Activated CD8-positive, alpha-beta T cell treated with anti-CD3 and anti-CD28 coated beads for 36 hours (primary cell): ENCODE measurements around the gene CADM4. TPM values are rescaled to one million over a fixed set of nuclear protein-coding genes. Genes with fewer than 3 reads are reported as not detected.

Source experiments
- ATAC-seq: fragments of 200-7000 bp; cut with Tn5 transposase; one replicate; pipeline ENCODE4 v1.10.0; 2021; ENCODE audit warnings: mild to moderate bottlenecking, moderate library complexity
- CTCF ChIA-PET: fragments of 350-600 bp; sonication (Branson Sonifier 250); formaldehyde crosslinking; loops from one replicate; lab custom pipeline; 2021; ENCODE audit warnings: antibody characterized with exemption; lab: Charles Lee
- POLR2A ChIA-PET: fragments of 350-600 bp; sonication (Branson Sonifier 250); formaldehyde crosslinking; loops from one replicate; lab custom pipeline; 2021; ENCODE audit warnings: antibody characterized with exemption; lab: Charles Lee
- DNase-seq: peaks from one replicate; pipeline ENCODE4 v3.0.0-alpha.2; 2020
- H3K27ac Mint-ChIP-seq: one replicate; pipeline ENCODE4 v1.8.0; 2021; ENCODE audit warnings: mild to moderate bottlenecking, mixed read lengths
- H3K27me3 Mint-ChIP-seq: one replicate; pipeline ENCODE4 v1.8.0; 2021; ENCODE audit warnings: mixed read lengths
- H3K36me3 Mint-ChIP-seq: one replicate; pipeline ENCODE4 v1.8.0; 2021; ENCODE audit warnings: low read depth, mixed read lengths
- H3K4me1 Mint-ChIP-seq: one replicate; pipeline ENCODE4 v1.8.0; 2021; ENCODE audit warnings: low read depth, mixed read lengths
- H3K4me3 Mint-ChIP-seq: one replicate; pipeline ENCODE4 v1.8.0; 2021; ENCODE audit warnings: mild to moderate bottlenecking, moderate library complexity, mixed read lengths
- H3K9me3 Mint-ChIP-seq: one replicate; pipeline ENCODE4 v1.8.0; 2021; ENCODE audit warnings: mixed read lengths
- intact Hi-C: fragments of 100-400 bp; cut with micrococcal nuclease; formaldehyde crosslinking; loops from one replicate; pipeline ENCODE4 v1.10.0; 2022
- total RNA-seq, 2 experiments: library from RNA; stranded (reverse); gene quantifications; one replicate each; pipeline ENCODE4 v1.2.3, GENCODE V29; 2021
- TF ChIP-seq, protein P1 (sequence below): fragments of 200-600 bp; IDR thresholded peaks from one replicate; pipeline ENCODE4 v1.8.0; 2022; ENCODE audit warnings: antibody characterized with exemption, mild to moderate bottlenecking

CADM4 gene
- total RNA-seq, 2 experiments from 2014 or later: 0.22 to 0.38 TPM

DNA sequence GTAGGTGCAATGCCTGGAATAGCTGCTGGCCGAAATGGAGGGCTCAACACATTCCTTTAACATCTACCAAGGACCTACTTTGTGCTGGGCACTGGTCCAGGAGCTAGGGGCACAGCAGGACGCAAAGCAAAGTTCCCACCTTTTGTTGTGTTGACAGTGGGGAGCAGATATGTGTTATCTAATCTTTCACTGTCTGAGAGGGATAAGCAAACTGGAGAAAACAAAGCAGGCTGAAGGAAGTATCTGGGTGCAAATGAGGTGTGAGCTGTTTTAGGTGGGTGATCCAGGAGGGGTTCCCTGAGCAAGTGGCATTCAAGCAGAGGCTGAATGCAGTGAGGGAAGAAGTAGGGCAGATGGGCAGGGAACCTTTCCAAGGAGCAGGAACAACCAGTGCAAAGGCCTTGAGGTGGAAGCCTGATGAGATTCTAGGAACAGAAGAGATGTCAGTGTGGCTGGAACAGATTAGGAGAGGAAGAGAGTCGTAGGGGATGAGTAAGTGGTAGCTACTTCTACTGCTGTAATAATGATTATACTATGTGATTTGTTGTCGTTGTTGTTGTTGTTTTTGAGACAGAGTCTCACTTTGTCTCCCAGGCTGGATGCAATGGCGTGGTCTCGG lies 32.5 kb upstream of the CADM4 start:
- Mint-ChIP-seq H3K27me3 (no peaks in the 10 kb centered on the region), H3K27ac (no peak overlapping the region), H3K4me3 (no peak overlapping the region), H3K4me1 (peaks cover 35% of the 10 kb centered on the region), H3K36me3 (peaks cover 9% of the 10 kb centered on the region), H3K9me3 (peaks cover 2% of the 10 kb centered on the region)
- ATAC-seq (no peak), DNase-seq (no peak)
- ChIA-PET CTCF (interaction anchor here (1.5 kb wide), 2 partner anchors 117 to 138 kb away, joined by 4 to 5 read pairs; no protein-coding TSS in a partner anchor), POLR2A (no interaction called here)
- TF ChIP-seq, protein P1, sequence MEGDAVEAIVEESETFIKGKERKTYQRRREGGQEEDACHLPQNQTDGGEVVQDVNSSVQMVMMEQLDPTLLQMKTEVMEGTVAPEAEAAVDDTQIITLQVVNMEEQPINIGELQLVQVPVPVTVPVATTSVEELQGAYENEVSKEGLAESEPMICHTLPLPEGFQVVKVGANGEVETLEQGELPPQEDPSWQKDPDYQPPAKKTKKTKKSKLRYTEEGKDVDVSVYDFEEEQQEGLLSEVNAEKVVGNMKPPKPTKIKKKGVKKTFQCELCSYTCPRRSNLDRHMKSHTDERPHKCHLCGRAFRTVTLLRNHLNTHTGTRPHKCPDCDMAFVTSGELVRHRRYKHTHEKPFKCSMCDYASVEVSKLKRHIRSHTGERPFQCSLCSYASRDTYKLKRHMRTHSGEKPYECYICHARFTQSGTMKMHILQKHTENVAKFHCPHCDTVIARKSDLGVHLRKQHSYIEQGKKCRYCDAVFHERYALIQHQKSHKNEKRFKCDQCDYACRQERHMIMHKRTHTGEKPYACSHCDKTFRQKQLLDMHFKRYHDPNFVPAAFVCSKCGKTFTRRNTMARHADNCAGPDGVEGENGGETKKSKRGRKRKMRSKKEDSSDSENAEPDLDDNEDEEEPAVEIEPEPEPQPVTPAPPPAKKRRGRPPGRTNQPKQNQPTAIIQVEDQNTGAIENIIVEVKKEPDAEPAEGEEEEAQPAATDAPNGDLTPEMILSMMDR: no peak
- intact Hi-C loops: loop anchor here (10.0 kb wide), 1 partner anchor 113 kb away; the partner anchor contains the start of gene KCNN4

GRCh38 chr19:43668406-43669109 lies 28.9 kb upstream of the CADM4 start:
- Mint-ChIP-seq H3K4me3 (peak overlapping the region; percentile 85), H3K36me3 (peaks cover 28% of the 10 kb centered on the region), H3K4me1 (peaks cover 38% of the 10 kb centered on the region), H3K27me3 (no peaks in the 10 kb centered on the region), H3K9me3 (peaks cover 2% of the 10 kb centered on the region), H3K27ac (peak overlapping the region; percentile 71)
- intact Hi-C loops: no loop called here
- ChIA-PET CTCF (interaction anchor here (0.6 to 2.7 kb wide), 36 partner anchors 9 to 211 kb away, joined by 3 to 24 read pairs (median 4); partner anchors contain the start of genes IRGQ, KCNN4, SMG9 and ZNF576), POLR2A (interaction anchor here (0.9 to 1.3 kb wide), 2 partner anchors 97 to 150 kb away, joined by 3 to 4 read pairs; no protein-coding TSS in a partner anchor)
- TF ChIP-seq, protein P1: no peak
- DNase-seq (peak; percentile 99), ATAC-seq (peak; percentile 90)

DNA sequence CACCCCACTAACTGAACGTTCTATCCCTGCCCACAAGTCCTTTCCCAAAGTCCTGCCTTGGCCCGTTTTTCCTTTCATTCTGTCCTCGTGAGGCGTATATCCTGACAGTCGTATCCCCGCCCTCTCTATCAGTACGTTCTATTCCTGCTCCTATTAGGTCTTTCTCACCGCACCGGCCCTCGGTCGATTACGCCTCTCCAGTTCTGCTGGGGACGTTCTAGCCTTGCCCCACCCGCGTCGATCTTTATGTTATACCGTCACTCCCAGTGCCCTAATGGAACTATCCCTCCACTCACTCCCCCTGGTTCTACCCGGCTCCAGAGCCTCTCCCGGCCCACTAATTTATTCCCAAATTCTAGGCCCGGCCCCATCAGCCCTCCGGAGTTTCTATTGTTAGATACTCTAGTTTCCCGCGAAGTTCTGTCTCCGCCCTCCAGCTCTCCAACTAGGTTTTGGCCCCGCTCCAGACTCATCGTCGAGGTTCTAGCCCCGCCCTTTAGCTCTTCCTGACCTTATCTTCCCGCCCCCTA lies 28.3 kb upstream of the CADM4 start:
- Mint-ChIP-seq H3K27ac (peak overlapping the region; percentile 71), H3K27me3 (no peaks in the 10 kb centered on the region), H3K4me1 (peaks cover 38% of the 10 kb centered on the region), H3K36me3 (peaks cover 28% of the 10 kb centered on the region), H3K9me3 (peaks cover 2% of the 10 kb centered on the region), H3K4me3 (peak overlapping the region; percentile 85)
- TF ChIP-seq, protein P1: no peak
- intact Hi-C loops: no loop called here
- ATAC-seq (no peak), DNase-seq (no peak)
- ChIA-PET CTCF (interaction anchor here (0.6 to 2.7 kb wide), 35 partner anchors 9 to 210 kb away, joined by 3 to 24 read pairs (median 4); partner anchors contain the start of genes IRGQ, KCNN4, SMG9 and ZNF576), POLR2A (interaction anchor here (0.9 to 1.3 kb wide), 2 partner anchors 97 to 150 kb away, joined by 3 to 4 read pairs; no protein-coding TSS in a partner anchor)

DNA sequence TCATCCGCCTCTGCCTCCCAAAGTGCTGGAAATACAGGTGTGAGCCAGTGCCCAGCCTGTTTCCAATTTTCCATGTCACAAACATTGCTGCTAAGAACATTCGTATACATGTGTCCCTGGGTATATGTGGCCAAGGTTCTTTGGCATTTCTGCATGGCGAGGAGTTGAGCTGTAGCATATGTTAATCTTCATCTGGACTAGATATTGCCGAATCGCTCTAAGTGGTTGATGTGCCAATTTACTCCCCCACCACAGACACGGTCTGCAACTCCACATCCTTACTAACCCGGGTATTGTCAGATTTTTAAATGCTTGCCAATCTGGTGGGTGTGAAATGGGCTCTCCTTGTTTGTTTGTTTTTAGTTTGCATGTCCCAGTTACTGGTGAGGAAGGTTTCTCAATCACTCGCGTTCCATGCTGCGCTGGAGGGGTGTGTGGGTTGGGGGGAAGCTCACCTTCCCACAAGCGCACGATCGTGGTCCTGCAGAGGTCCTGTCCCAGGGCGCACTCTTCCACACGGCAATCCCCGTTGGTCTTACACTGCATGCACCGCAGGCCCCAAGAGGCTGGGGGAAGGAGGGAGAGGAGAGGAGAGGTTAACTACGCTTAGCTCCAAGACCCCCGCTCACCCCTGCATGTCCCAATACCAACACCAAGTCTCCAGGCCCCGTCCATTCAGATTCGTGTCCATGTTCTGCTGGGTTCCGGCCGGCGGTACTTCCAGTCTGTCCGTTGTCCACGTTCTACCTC lies 27.7 kb upstream of the CADM4 start:
- H3K4me1 Mint-ChIP-seq: peaks cover 38% of the 10 kb centered on the region
- intact Hi-C loops: no loop called here
- ATAC-seq: no peak
- H3K36me3 Mint-ChIP-seq: peaks cover 28% of the 10 kb centered on the region
- TF ChIP-seq, protein P1: no peak
- ChIA-PET CTCF (interaction anchor here (1.3 to 1.5 kb wide), 3 partner anchors 8 to 72 kb away, joined by 3 to 14 read pairs (median 8); partner anchors contain the start of genes IRGQ and ZNF576), POLR2A (no interaction called here)
- peaks cover 2% of the 10 kb centered on the region for H3K9me3 Mint-ChIP-seq
- no peaks in the 10 kb centered on the region for H3K27me3 Mint-ChIP-seq
- no peak overlapping the region for H3K27ac Mint-ChIP-seq
- peak overlapping the region; percentile 85 for H3K4me3 Mint-ChIP-seq
- DNase-seq: no peak
